Measurements from ENCODE around the gene CCSER2.

GRCh38 chr10:84337199-84337598 lies 8.8 kb downstream of the CCSER2 start:
- no peak for TF ChIP-seq CTCF (IDR thresholded peaks at IDR 0.05)
- TF ChIP-seq EZH2 (IDR thresholded peaks at IDR 0.05; ENCODE audit: borderline replicate concordance, insufficient read depth, low read depth, low read length, poor library complexity, severe bottlenecking): no peak
